GM18868 (cell line): ENCODE data around the gene MYLK.

Experiments used
- ATAC-seq: cut with Tn5 transposase; IDR thresholded peaks from one replicate; pipeline ENCODE4 v1.9.1; 2021; ENCODE audit warnings: mild to moderate bottlenecking, moderate library complexity; ENCODE audit not compliant: unreplicated experiment

Gene MYLK

DNA sequence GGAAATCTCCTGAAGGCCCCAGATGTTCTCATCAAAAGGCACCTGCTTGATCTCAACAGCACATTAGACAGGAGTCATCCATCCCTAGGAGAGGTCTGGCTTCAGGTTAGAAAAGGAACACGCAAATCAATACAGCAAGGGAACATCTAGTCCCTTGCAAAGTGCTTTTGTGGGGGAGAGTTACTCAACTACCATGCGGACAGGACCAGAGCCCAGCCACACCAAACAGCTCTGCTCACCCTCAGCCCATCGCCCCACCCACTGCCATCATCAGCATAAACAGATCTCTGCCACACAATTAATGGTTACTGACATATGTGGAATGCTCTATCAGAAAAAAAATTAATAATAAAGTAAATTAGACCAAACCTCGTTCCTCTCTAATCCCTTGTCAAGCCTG, 85.6 kb downstream of the MYLK start:
- no peak for ATAC-seq

DNA sequence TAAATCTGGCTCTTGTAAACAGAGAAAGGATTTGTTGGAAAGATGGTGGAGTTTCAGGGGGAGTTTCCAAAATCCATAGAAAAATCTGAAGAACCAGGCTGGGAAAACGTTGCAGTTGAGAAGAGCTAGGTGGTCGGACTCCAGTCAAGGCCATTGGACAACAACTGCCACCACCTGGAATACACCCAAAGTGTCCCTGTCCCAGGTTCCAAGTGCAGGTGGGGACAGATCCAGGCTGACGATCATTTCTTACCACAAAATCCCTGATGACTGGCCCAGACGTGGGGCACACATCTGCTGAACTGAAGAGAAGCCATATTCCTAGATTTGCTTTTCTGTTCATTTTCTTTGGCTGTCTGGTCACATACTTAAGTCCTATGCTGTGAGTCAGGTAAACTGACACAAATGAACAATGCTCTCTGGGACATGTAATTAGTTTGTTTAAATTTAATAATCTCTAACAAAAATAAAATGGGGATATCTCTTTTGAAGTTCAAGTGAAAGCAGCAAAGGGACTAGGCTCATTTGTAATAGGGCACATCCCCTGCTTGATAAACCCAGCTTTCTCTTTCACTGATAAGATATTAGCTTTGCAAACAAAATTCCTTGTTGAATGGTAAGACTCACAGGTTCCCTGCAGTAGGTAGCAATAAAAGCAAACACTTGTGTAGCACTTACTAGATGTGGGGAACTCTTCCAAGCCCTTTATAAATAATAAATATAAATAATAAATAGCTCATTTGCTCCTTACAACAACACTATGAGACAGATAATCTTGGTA, 88.5 kb downstream of the MYLK start:
- ATAC-seq, result no peak

DNA sequence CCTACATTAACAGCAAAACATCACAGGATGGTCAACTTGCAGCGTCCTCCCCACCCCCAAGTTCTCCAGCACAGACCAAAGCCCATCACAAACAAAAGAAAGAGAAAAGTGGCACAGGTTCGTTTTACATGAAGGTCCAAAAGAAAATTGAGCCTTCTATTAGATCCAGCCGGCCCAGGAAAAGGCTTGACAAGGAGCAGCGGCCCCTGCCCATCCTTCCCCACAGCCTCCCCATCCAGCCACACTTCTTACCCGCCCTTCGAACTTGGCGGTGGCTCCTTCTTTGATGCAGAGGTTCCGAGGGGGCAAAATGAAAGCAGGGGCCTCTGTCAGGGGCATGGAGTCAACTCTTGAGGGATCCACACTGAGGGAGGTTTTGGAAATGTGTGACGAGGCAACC, 90.7 kb downstream of the MYLK start:
- ATAC-seq, result no peak

GRCh38 chr3:123792473-123793201, 91.5 kb downstream of the MYLK start:
- ATAC-seq, result no peak

DNA sequence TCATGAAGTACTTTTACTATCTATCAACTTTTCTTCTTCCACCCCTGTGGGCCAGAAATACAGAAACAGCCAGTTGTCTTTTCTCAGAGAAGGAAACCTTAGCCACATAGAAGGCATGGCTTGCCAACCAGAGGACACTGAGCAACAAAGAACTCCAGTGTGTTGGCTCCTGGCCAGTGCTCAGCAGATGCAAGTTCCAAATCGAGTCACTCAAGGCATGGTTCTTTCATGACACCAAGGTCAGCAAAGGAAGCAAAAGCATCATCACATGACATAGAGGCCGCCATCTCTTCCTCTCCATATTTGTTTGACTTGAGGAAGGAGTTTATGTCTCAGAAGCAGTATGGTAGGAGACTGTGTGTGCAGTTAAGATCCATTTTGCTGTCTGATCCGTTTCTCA, 92.2 kb downstream of the MYLK start:
- no peak for ATAC-seq

GRCh38 chr3:123791417-123791816, 92.7 kb downstream of the MYLK start:
- no peak for ATAC-seq

- ATAC-seq, result no peak
Observed at GRCh38 chr3:123791073-123791370, 93.1 kb downstream of the MYLK start.

DNA sequence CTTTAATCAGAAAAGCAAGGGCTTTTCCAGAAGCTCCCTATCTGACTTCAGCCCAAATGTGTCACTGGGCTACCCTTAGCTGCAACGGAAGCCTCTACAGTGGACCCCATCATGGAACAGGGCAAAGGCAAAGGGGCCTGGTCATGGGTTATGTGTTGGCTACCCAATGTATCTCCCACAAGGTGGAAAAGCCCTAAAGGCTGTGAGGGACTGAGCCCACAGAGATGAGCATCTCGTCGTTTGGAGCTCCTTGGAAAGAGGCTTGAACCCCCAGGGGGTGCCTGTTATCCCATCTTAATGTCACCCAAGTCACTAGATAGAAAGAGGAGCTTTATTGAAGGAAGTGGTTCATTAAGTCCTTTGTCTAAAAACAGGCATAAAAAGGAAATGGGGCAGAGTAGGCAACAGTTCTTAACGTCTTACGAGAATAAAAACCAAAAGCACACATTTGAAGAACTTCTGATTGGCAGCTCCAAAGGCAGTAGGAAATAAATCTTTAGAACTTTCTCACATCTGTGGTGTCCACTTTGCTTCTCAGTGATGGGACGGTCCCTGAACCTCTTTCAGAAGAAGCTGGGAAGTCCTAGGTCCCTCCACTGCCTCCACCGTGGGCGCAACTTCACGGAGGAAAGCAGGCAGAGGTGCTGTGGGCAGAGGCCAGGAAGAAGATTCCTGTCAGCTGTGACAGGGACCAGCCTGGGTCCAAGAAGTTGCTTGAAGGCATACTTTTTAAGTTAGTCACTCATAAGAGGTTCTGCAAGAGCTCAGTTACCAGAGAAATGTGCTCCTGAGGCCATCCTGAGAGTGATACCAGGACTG, 93.7 kb downstream of the MYLK start:
- no peak for ATAC-seq

- ATAC-seq, result no peak
Observed at GRCh38 chr3:123789760-123790159, 94.4 kb downstream of the MYLK start.

DNA sequence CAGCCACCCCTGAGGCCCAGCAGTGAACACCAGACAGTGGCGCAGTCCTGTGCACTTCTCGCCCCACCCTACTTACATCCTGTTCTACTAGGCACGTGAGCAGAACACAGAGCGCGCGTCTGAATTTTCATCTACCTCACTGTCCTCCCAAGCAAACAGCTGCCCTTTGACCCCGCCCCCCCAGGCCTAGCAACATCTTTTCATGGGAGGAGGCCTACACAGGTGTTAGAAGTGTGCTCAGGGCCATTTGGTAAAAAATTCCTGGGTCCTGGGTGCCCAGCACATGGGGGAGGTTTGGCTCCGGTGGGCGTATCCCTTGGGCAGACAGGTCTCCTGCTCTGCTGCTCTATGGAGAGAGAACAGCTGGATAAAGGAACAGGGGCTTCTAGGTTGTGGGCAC, 95.0 kb downstream of the MYLK start:
- no peak for ATAC-seq

- ATAC-seq, result no peak
Observed at GRCh38 chr3:123788710-123789109, 95.4 kb downstream of the MYLK start.

DNA sequence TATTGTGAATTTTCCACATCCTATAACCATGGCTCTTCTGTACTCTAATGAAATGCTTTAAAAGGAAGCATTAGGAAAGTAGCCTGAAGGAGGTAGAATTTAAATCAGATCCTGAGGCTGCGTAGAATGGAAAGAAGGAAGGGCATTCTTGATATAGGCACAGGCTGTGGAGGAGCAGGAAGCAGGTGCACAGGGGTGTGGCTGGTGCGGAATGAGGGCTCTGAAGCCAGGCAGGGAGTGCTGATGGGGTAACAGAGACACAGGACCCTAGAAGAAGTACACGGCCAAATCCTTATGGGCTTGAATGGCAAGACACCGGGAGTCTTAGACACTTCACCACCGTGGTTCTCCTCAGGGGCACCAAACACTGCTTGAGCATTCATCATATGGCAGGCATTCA, 97.0 kb downstream of the MYLK start:
- no peak for ATAC-seq

GRCh38 chr3:123785602-123786001, 98.5 kb downstream of the MYLK start:
- ATAC-seq, result no peak

- ATAC-seq, result no peak
Observed at GRCh38 chr3:123783811-123784210, 100.3 kb downstream of the MYLK start.

DNA sequence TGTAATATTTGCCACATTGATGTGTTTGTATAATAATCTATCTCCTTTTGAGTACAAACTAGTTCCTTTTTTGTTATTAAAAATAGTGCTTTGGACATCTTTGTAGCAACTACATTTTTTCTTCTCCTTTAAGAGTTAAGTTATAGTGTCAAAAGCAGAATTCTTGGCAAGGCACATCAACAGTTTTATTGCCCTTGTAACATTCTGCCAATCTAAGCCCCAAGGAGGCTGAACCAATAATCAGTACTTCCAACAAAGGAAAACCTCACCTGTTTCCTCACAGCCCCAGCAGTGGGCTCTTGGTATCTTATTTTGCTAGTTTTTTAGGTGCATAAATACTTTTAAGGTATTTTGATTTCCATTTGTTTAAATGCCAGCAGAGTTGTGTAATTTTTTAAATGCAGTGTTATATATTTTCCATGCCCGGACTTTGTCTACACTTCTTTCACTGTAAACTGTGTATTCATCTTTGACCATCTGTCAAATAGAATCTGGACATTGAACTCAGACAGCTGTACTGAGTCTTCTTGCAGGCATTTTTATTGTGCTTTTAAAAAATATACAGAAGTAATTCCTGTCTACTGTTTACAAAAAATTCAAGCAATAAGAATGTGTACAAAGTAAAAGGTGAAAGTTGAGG, 101.0 kb downstream of the MYLK start:
- no peak for ATAC-seq

- no peak for ATAC-seq
Observed at GRCh38 chr3:123782488-123782887, 101.6 kb downstream of the MYLK start.

- ATAC-seq, result no peak
Observed at GRCh38 chr3:123781571-123782275, 102.4 kb downstream of the MYLK start.

DNA sequence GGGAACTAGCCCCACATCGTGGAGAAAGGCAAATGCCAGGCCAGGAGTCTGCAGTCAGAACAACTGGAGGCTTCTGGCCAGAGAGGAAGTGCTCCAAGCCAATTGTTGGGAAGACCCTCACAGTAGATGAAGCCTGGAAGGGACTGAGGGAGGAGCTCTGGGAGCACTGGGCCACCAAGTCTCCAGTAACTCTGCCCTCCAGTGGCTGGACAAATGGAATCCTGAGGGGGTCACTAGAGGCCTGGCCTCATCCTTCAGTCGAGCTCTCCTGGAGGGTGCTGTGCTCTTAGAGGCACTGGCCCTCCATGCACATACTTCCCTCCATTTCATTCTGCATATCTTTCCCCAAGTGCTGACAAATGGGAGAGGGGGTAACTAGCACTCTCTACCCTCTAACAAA, 103.0 kb downstream of the MYLK start:
- no peak for ATAC-seq

GRCh38 chr3:123780656-123781055, 103.5 kb downstream of the MYLK start:
- ATAC-seq, result no peak

DNA sequence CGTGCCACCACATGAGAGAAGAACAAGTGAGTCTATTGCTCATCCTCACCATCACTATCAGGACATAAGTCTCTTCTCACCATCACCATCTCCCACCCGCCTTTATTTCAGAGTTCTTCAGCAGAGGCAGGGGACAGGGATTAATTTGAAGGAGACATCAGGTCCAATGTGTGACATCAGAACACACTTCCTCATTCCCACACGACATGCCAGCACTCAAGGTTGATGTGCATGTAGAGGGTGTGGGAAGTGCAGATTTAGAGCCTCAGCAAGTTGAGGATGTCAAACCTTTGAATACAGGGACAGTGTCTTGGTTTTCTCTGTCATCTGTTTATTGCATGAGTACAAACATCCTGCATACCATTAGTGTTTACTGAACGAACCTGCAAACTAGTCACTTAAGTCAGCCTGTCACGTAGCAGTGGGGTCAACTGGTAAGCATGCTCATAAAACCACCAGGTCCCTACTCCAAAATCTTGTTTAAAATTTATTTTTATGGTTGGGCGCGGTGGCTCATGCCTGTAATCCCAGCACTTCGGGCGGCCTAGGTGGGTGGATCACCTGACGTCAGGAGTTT, 104.4 kb downstream of the MYLK start:
- no peak for ATAC-seq
